ENCODE data around the gene PDCL3.

DNA sequence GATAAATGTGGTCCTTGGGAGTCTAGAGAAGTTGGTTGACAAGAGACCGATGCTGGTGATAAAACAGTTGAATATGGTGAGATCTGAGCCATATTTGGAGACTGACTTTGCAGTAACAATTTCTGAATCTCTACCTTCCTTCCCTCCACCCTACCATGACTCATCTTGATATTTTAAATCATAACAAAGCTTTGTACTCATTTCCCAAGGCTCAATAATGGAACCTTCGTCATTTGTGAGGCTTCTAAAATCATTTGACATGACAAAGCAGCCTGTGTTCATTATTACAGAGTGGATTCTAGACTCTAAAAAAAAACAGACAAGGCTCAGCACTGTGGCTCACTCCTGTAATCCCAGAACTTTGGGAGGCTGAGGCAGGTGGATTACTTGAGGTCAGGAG is 38.5 kb upstream of the PDCL3 start:
- TF ChIP-seq POLR2A (IDR thresholded peaks at IDR 0.05; ENCODE audit: low read length) (no peak), GATA1 (IDR thresholded peaks at IDR 0.05; ENCODE audit: low read depth, low read length) (no peak)

Data from erythroblast (primary cell).